Karpas-422 (cell line): Measurements from ENCODE around the gene MATN1. TPM values are rescaled to one million over a fixed set of nuclear protein-coding genes. Genes with fewer than 3 reads are reported as not detected.

ENCODE experiments used
- DNase-seq: peaks from one replicate; pipeline ENCODE4 v3.0.0-alpha.2; 2015
- H2AFZ ChIP-seq: fragments of 200-600 bp; sonication (generic); 2 replicates; pipeline ENCODE4 v1.6.1; 2014; ENCODE audit warnings: antibody characterized with exemption, low read length, mixed read lengths
- H3K27ac ChIP-seq: fragments of 200-600 bp; sonication (generic); 2 replicates; pipeline ENCODE4 v1.5.1; 2014; ENCODE audit warnings: mild to moderate bottlenecking, low read length, moderate library complexity
- H3K27me3 ChIP-seq: fragments of 200-600 bp; sonication (generic); 2 replicates; pipeline ENCODE4 v1.6.1; 2014; ENCODE audit warnings: low read length, mixed read lengths
- H3K36me3 ChIP-seq: fragments of 200-600 bp; sonication (generic); 2 replicates; pipeline ENCODE4 v1.6.1; 2014; ENCODE audit warnings: low read length, mixed read lengths; ENCODE audit not compliant: insufficient read depth
- H3K4me1 ChIP-seq: fragments of 200-600 bp; sonication (generic); 2 replicates; pipeline ENCODE4 v1.6.1; 2014; ENCODE audit warnings: mild to moderate bottlenecking, low read length, mixed read lengths
- H3K4me2 ChIP-seq: fragments of 200-600 bp; sonication (generic); 2 replicates; pipeline ENCODE4 v1.6.1; 2014; ENCODE audit warnings: low read length, low read depth, mild to moderate bottlenecking; ENCODE audit not compliant: poor library complexity, severe bottlenecking
- H3K4me3 ChIP-seq: fragments of 200-600 bp; sonication (generic); 2 replicates; pipeline ENCODE4 v1.5.1; 2014; ENCODE audit warnings: mild to moderate bottlenecking, antibody characterized with exemption, low read length, mixed read lengths
- H3K79me2 ChIP-seq: fragments of 200-600 bp; sonication (generic); 2 replicates; pipeline ENCODE4 v1.6.1; 2014; ENCODE audit warnings: mild to moderate bottlenecking, low read length, mixed read lengths
- H3K9ac ChIP-seq: fragments of 200-600 bp; sonication (generic); 2 replicates; pipeline ENCODE4 v1.6.0; 2014; ENCODE audit warnings: low read length
- H3K9me2 ChIP-seq: fragments of 200-600 bp; sonication (generic), shearing (Covaris generic); replicated peaks from 2 replicates; pipeline ENCODE4 v1.6.0; 2014; ENCODE audit warnings: mild to moderate bottlenecking, low read length, moderate library complexity; ENCODE audit not compliant: insufficient read depth
- H3K9me3 ChIP-seq: fragments of 300-700, 200-600 bp; sonication (generic); 2 replicates; pipeline ENCODE4 v1.6.1; 2014; ENCODE audit warnings: low read length, mixed read lengths
- H4K20me1 ChIP-seq: fragments of 200-600 bp; sonication (generic); 2 replicates; pipeline ENCODE4 v1.6.1; 2014; ENCODE audit warnings: mild to moderate bottlenecking, antibody characterized with exemption, low read length, low read depth; ENCODE audit not compliant: insufficient read depth
- total RNA-seq: library from RNA; depleted of rRNA; stranded (reverse); fragments of >200 nt; shearing (Covaris generic); gene quantifications from 2 replicates; pipeline ENCODE4 v1.2.3, GENCODE V29; 2014; ENCODE audit warnings: low replicate concordance

Gene MATN1
- total RNA-seq, 1 experiment from 2014 or later, result 0.19 TPM

- 0 out of 2 replicates have a peak, but pooled peaks cover 4% of the 10 kb centered on the region for H4K20me1 ChIP-seq
- no peaks in the 10 kb centered on the region for H3K9me2 ChIP-seq
- no peak overlapping the region for H3K4me3 ChIP-seq
- no peaks in the 10 kb centered on the region for H3K9me3 ChIP-seq
- H3K4me2 ChIP-seq, result no peak overlapping the region
- no peak overlapping the region for H3K9ac ChIP-seq
- peaks cover 35% of the 10 kb centered on the region for H3K4me1 ChIP-seq
- no peaks in the 10 kb centered on the region for H3K36me3 ChIP-seq
- no peak overlapping the region for H2AFZ ChIP-seq
- no peak overlapping the region for H3K27ac ChIP-seq
- no peaks in the 10 kb centered on the region for H3K27me3 ChIP-seq
- no peak for DNase-seq
- no peaks in the 10 kb centered on the region for H3K79me2 ChIP-seq
These were observed 41.7 kb upstream of the MATN1 start for GRCh38 chr1:30764939-30765555.

DNA sequence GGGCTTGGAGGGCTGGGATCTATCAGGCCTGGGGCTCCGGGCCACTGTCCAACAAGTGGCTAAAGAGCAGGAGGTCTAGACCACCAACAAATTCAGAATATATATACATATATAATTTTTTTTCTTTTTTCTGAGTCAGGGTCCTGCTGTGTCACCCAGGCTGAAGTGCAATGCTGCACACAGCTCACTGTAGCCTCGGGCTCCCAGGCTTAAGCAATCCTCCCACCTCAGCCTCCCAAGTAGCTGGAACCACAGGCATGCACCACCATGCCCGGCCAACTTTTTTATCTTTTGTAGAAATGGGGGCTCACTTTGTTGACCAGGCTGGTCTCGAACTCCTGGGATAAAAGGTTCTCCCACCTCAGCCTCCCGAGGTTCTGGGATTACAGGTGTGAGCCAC, 41.0 kb upstream of the MATN1 start:
- H3K79me2 ChIP-seq, result no peaks in the 10 kb centered on the region

DNA sequence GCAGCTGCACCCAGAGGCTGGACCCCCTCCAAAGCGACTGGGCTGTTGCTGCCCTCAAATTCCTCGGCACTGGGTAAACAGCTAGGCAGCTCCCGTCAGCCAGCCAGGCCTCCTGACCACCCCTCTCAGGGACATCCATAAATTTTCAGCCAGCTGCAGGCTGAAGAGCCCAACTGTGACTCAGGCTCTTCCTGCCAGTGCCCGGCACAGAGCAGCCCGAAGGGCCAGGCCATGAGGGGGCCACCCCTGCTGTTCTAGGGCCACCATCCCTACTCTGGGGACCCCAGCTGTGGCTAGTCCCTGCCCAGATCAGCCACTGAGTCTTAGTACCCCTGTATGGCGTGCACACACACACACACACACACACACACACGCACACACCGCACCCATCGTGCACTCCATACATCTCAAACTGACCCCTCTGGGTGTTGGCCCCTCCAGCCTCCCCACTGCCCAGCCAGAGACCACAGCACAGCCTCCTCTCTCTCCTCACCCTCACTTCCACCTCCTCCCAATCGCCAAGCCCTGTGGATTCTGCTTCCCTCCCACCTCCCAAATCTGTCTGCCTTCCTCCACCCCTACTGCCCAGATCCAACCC, 40.4 kb upstream of the MATN1 start:
- no peak for DNase-seq
- H4K20me1 ChIP-seq, result 0 out of 2 replicates have a peak, but pooled peaks cover 4% of the 10 kb centered on the region
- no peaks in the 10 kb centered on the region for H3K36me3 ChIP-seq
- H3K4me1 ChIP-seq, result peaks cover 48% of the 10 kb centered on the region
- H3K9ac ChIP-seq, result no peak overlapping the region
- no peak overlapping the region for H3K4me2 ChIP-seq
- no peaks in the 10 kb centered on the region for H3K79me2 ChIP-seq
- no peaks in the 10 kb centered on the region for H3K27me3 ChIP-seq
- H3K4me3 ChIP-seq, result no peak overlapping the region
- H3K9me3 ChIP-seq, result no peaks in the 10 kb centered on the region
- no peak overlapping the region for H3K27ac ChIP-seq
- no peak overlapping the region for H2AFZ ChIP-seq
- H3K9me2 ChIP-seq, result no peaks in the 10 kb centered on the region

More for the DNA sequence above, 41.0 kb upstream of the MATN1 start:
- H3K36me3 ChIP-seq, result no peaks in the 10 kb centered on the region
- H3K4me2 ChIP-seq, result no peak overlapping the region
- H3K27ac ChIP-seq, result no peak overlapping the region
- peaks cover 41% of the 10 kb centered on the region for H3K4me1 ChIP-seq
- H2AFZ ChIP-seq, result no peak overlapping the region
- H3K9me3 ChIP-seq, result no peaks in the 10 kb centered on the region
- DNase-seq, result no peak
- no peaks in the 10 kb centered on the region for H3K27me3 ChIP-seq
- H3K9me2 ChIP-seq, result no peaks in the 10 kb centered on the region
- H3K4me3 ChIP-seq, result no peak overlapping the region
- 0 out of 2 replicates have a peak, but pooled peaks cover 4% of the 10 kb centered on the region for H4K20me1 ChIP-seq
- no peak overlapping the region for H3K9ac ChIP-seq

DNA sequence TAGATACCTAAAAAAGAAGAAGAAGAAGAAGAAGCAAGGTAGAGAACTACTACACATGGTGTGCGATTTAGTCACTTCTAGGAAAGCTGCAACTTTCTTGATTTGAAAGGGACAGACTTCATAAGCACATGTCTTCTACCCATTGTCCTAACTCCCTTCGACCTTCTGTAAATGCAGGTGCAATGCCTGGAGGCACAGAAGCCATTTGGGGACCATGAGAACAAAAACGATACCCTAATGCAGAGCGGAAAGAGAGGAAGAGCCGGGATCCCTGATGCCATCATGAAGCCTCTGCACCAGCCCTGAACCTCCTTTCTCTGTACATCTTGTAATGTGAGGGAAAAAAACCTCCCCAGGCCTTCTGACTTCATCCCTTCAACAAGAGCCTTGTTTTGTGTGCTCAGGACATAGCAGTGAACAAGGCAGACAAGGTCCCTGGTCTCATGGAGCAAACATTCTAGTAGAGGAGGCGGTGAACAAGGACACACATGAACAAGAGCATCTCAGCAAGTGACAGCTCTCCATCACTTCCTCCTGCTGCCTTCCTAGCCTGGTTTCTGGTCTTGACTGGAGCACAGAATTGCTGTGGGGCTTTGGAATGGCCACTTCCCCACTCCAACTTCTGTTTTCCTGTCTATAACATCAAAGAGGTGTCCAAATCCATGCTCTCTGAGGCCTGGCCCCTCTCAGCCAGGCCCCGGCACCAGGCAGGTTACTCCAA, 39.7 kb upstream of the MATN1 start:
- Histone ChIP-seq H3K27me3 (no peaks in the 10 kb centered on the region), H3K36me3 (no peaks in the 10 kb centered on the region), H3K79me2 (no peaks in the 10 kb centered on the region), H3K4me3 (no peak overlapping the region), H3K9ac (no peak overlapping the region), H3K4me1 (peaks cover 54% of the 10 kb centered on the region), H3K9me2 (no peaks in the 10 kb centered on the region), H3K4me2 (no peak overlapping the region), H3K27ac (no peak overlapping the region), H2AFZ (no peak overlapping the region), H3K9me3 (no peaks in the 10 kb centered on the region), H4K20me1 (0 out of 2 replicates have a peak, but pooled peaks cover 4% of the 10 kb centered on the region)
- no peak for DNase-seq

DNA sequence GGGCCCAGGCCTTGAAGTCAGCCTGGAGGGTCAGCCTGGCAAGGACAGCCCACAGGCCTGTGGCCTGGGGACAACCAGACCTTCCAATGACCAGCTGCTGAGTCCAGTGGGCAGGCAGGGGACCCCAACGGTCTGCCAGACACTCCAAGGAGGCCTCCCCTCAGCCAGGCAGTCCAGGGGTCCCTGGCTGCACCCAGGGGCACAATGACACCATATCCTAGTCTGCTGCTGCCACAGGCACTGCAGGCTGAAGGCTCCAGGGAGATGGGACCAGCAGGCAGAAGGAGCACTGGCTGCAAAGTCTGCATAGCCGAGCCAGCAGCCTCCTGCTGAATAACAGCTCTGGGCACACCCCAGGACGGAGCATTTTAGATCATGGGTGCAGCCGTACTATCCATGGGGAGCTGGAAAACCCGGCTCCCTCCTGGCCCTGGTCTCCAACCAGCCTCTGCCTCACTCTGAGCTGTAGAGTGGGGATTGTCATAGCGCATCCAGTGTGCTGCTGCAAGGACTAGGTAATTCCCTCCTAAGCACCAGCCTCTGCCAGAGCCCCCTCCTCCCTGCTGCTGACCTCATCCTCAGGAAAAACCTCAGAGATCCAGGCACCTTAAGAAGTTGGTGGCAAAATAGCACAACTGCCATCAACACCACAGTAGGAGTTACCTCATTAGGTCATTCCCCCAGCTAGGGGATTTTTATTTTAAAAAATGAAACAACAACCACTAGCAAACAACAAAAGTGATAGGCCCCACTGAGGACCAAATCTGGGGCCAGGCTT, 39.0 kb upstream of the MATN1 start:
- H3K9me3 ChIP-seq, result no peaks in the 10 kb centered on the region
- 0 out of 2 replicates have a peak, but pooled peaks cover 4% of the 10 kb centered on the region for H4K20me1 ChIP-seq
- H3K9me2 ChIP-seq, result no peaks in the 10 kb centered on the region
- H3K9ac ChIP-seq, result peak overlapping the region; percentile 11; the same call in 1 of the 2 replicates
- no peak overlapping the region for H3K4me3 ChIP-seq
- no peak overlapping the region for H3K4me2 ChIP-seq
- H3K27me3 ChIP-seq, result no peaks in the 10 kb centered on the region
- H3K27ac ChIP-seq, result no peak overlapping the region
- H3K79me2 ChIP-seq, result no peaks in the 10 kb centered on the region
- no peak overlapping the region for H2AFZ ChIP-seq
- H3K36me3 ChIP-seq, result no peaks in the 10 kb centered on the region
- DNase-seq, result no peak
- peaks cover 59% of the 10 kb centered on the region for H3K4me1 ChIP-seq

DNA sequence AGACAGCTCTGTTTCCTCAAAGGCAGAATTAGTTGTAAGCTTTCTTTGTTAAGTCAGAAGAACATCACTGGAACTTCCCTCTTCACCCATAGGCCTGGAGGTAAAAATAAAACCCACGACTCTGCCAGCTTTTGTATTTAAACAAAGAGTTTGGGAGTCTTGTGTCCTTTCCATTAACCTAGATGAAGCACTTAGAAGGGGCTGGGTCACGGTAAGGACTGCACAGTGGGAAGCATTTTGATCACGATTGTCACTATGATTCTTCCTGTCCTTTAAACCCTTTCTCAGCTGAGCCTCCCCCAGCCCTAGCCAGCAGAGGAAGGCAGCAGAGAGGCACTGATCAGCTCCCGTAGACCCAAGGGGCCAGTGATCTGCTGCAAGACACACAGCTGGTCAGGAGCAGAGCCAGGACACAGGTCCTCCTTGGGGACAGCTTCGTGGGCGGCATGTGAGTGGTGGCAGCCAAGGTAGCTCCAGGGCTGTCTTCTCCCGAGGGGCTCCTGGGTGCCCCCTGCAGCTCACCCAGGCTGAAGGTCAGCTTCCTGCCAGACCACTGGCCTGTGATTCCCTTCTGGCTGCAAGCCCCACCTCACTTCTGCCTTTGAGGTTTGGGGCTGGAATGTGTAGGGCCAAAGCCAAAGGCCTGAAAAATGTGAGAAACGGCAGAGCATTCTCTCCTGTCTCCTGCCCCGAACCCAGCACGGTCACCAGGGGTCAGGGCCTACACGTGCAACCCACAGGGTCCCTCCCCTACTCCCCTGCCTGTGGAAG, 38.2 kb upstream of the MATN1 start:
- peaks cover 5% of the 10 kb centered on the region for H3K79me2 ChIP-seq
- no peak overlapping the region for H2AFZ ChIP-seq
- no peak overlapping the region for H3K27ac ChIP-seq
- no peaks in the 10 kb centered on the region for H3K9me2 ChIP-seq
- peak overlapping the region; percentile 36 for H3K4me2 ChIP-seq
- H3K4me1 ChIP-seq, result peaks cover 65% of the 10 kb centered on the region
- H3K4me3 ChIP-seq, result no peak overlapping the region
- 0 out of 2 replicates have a peak, but pooled peaks cover 4% of the 10 kb centered on the region for H4K20me1 ChIP-seq
- H3K27me3 ChIP-seq, result no peaks in the 10 kb centered on the region
- no peak overlapping the region; the same call in none of the 2 replicates for H3K9ac ChIP-seq
- no peaks in the 10 kb centered on the region for H3K36me3 ChIP-seq
- H3K9me3 ChIP-seq, result no peaks in the 10 kb centered on the region
- DNase-seq, result no peak

GRCh38 chr1:30760596-30761324, 37.4 kb upstream of the MATN1 start:
- Histone ChIP-seq H3K9me3 (no peaks in the 10 kb centered on the region), H3K27me3 (no peaks in the 10 kb centered on the region), H3K79me2 (peaks cover 5% of the 10 kb centered on the region), H3K4me3 (no peak overlapping the region), H3K9me2 (no peaks in the 10 kb centered on the region), H4K20me1 (peaks cover 11% of the 10 kb centered on the region; the same call in 1 of the 2 replicates), H3K27ac (no peak overlapping the region), H3K36me3 (no peaks in the 10 kb centered on the region), H3K4me2 (peak overlapping the region; percentile 36), H2AFZ (no peak overlapping the region), H3K9ac (peak overlapping the region; percentile 11; the same call in 1 of the 2 replicates), H3K4me1 (peaks cover 73% of the 10 kb centered on the region)
- DNase-seq, result no peak
